MM.1S (cell line): ENCODE results near the gene CYTIP.

ENCODE experiments used
- DNase-seq: peaks from one replicate; pipeline ENCODE4 v3.0.0-alpha.2; 2015
- H2AFZ ChIP-seq: fragments of 300-600 bp; sonication (generic); 2 replicates; pipeline ENCODE4 v1.6.0; 2016; ENCODE audit warnings: antibody characterized with exemption, low read length
- H3F3A ChIP-seq: fragments of 300-600 bp; sonication (generic); 2 replicates; pipeline ENCODE4 v1.6.1; 2016; ENCODE audit warnings: mild to moderate bottlenecking, antibody characterized with exemption, low read length, moderate library complexity, mixed read lengths; ENCODE audit not compliant: insufficient read depth
- H3K27ac ChIP-seq: fragments of 300-600 bp; sonication (generic); 2 replicates; pipeline ENCODE4 v1.5.1; 2016; ENCODE audit warnings: mild to moderate bottlenecking, low read length
- H3K27me3 ChIP-seq: fragments of 300-600 bp; sonication (generic); replicated peaks from 2 replicates; pipeline ENCODE4 v1.6.0; 2016; ENCODE audit warnings: low read length; ENCODE audit not compliant: insufficient read depth
- H3K36me3 ChIP-seq: fragments of 300-600 bp; sonication (generic); replicated peaks from 2 replicates; pipeline ENCODE4 v1.6.1; 2016; ENCODE audit warnings: mild to moderate bottlenecking, low read length, mixed read lengths; ENCODE audit not compliant: insufficient read depth
- H3K4me1 ChIP-seq: fragments of 300-600 bp; sonication (generic); 2 replicates; pipeline ENCODE4 v1.6.1; 2016; ENCODE audit warnings: low read length, mixed read lengths
- H3K4me2 ChIP-seq: fragments of 300-600 bp; sonication (generic); 2 replicates; pipeline ENCODE4 v1.6.0; 2016; ENCODE audit warnings: low read depth, low read length
- H3K4me3 ChIP-seq: fragments of 300-600 bp; sonication (generic); 2 replicates; pipeline ENCODE4 v1.5.1; 2016; ENCODE audit warnings: low read length, mixed read lengths
- H3K79me2 ChIP-seq: fragments of 300-600 bp; sonication (generic); 2 replicates; pipeline ENCODE4 v1.6.1; 2016; ENCODE audit warnings: mixed run types, low read length, mixed read lengths
- H3K9ac ChIP-seq: fragments of 300-600 bp; sonication (generic); 2 replicates; pipeline ENCODE4 v1.6.1; 2016; ENCODE audit warnings: low read length, mixed read lengths
- H3K9me2 ChIP-seq: fragments of 300-600 bp; sonication (generic); replicated peaks from 2 replicates; pipeline ENCODE4 v1.6.1; 2016; ENCODE audit warnings: mild to moderate bottlenecking, low read length, mixed read lengths; ENCODE audit not compliant: insufficient read depth
- H3K9me3 ChIP-seq: fragments of 300-600 bp; sonication (generic); replicated peaks from 2 replicates; pipeline ENCODE4 v1.6.1; 2016; ENCODE audit warnings: mild to moderate bottlenecking, low read length, mixed read lengths; ENCODE audit not compliant: insufficient read depth
- H4K20me1 ChIP-seq: fragments of 300-600 bp; sonication (generic); 2 replicates; pipeline ENCODE4 v1.6.1; 2016; ENCODE audit warnings: mild to moderate bottlenecking, low read length, moderate library complexity, mixed read lengths; ENCODE audit not compliant: insufficient read depth
- CTCF ChIP-seq: fragments of 300-600 bp; sonication (generic); IDR thresholded peaks from 2 replicates; pipeline ENCODE4 v1.5.1; 2016; ENCODE audit warnings: antibody characterized with exemption, low read length, mixed read lengths
- EZH2 ChIP-seq: fragments of 300-600 bp; sonication (generic); optimal IDR thresholded peaks from 2 replicates; pipeline ENCODE3; 2017; ENCODE audit warnings: low read depth, mild to moderate bottlenecking, antibody characterized with exemption, low read length, mixed read lengths
- EZH2phosphoT487 ChIP-seq: fragments of 300-600 bp; sonication (generic); IDR thresholded peaks from 2 replicates; pipeline ENCODE4 v1.6.1; 2018; ENCODE audit warnings: antibody characterized with exemption, low read length

Gene CYTIP

GRCh38 chr2:157468931-157469708 lies 25.2 kb upstream of the CYTIP start:
- no peaks in the 10 kb centered on the region for H3K36me3 ChIP-seq
- H3K27ac ChIP-seq, result peak overlapping the region; percentile 98
- TF ChIP-seq CTCF, result no peak
- TF ChIP-seq EZH2phosphoT487, result no peak
- TF ChIP-seq EZH2, result no peak
- H3K27me3 ChIP-seq, result no peaks in the 10 kb centered on the region
- H3K9me3 ChIP-seq, result no peaks in the 10 kb centered on the region
- peaks cover 35% of the 10 kb centered on the region for H3K4me1 ChIP-seq
- peak overlapping the region; percentile 82 for H3K4me2 ChIP-seq
- DNase-seq, result peak; percentile 89
- no peaks in the 10 kb centered on the region for H3K9me2 ChIP-seq
- H2AFZ ChIP-seq, result peak overlapping the region; percentile 54
- peak overlapping the region; percentile 84 for H3K9ac ChIP-seq
- peaks cover 36% of the 10 kb centered on the region for H3F3A ChIP-seq
- peak overlapping the region; percentile 59 for H3K4me3 ChIP-seq
- H3K79me2 ChIP-seq, result 0 out of 2 replicates have a peak, but pooled peaks cover 3% of the 10 kb centered on the region
- H4K20me1 ChIP-seq, result no peaks in the 10 kb centered on the region

- H3K9me3 ChIP-seq, result no peaks in the 10 kb centered on the region
- H4K20me1 ChIP-seq, result no peaks in the 10 kb centered on the region
- H3K79me2 ChIP-seq, result 0 out of 2 replicates have a peak, but pooled peaks cover 3% of the 10 kb centered on the region
- H3K27me3 ChIP-seq, result no peaks in the 10 kb centered on the region
- DNase-seq, result no peak
- peaks cover 36% of the 10 kb centered on the region for H3F3A ChIP-seq
- H3K4me2 ChIP-seq, result no peak overlapping the region
- TF ChIP-seq EZH2, result no peak
- no peak overlapping the region for H3K9ac ChIP-seq
- no peak overlapping the region for H3K4me3 ChIP-seq
- H3K9me2 ChIP-seq, result no peaks in the 10 kb centered on the region
- H2AFZ ChIP-seq, result no peak overlapping the region
- H3K36me3 ChIP-seq, result no peaks in the 10 kb centered on the region
- peaks cover 35% of the 10 kb centered on the region for H3K4me1 ChIP-seq
- no peak overlapping the region for H3K27ac ChIP-seq
Observed at GRCh38 chr2:157466764-157467163, 22.9 kb upstream of the CYTIP start.

- no peak for DNase-seq
- Histone ChIP-seq H3F3A (peaks cover 28% of the 10 kb centered on the region), H3K79me2 (0 out of 2 replicates have a peak, but pooled peaks cover 3% of the 10 kb centered on the region), H3K4me1 (peaks cover 24% of the 10 kb centered on the region), H3K9me2 (no peaks in the 10 kb centered on the region), H3K9ac (no peak overlapping the region), H3K4me3 (no peak overlapping the region), H2AFZ (no peak overlapping the region), H3K36me3 (no peaks in the 10 kb centered on the region), H4K20me1 (no peaks in the 10 kb centered on the region), H3K27ac (no peak overlapping the region), H3K9me3 (no peaks in the 10 kb centered on the region), H3K27me3 (no peaks in the 10 kb centered on the region), H3K4me2 (no peak overlapping the region)
- TF ChIP-seq EZH2phosphoT487, result no peak
- TF ChIP-seq EZH2, result no peak
- TF ChIP-seq CTCF, result no peak
Observed at GRCh38 chr2:157465554-157465953, 21.7 kb upstream of the CYTIP start.

- Histone ChIP-seq H3K4me1 (peaks cover 8% of the 10 kb centered on the region), H3K27ac (no peak overlapping the region), H3K4me2 (no peak overlapping the region), H2AFZ (no peak overlapping the region), H4K20me1 (no peaks in the 10 kb centered on the region), H3F3A (peaks cover 2% of the 10 kb centered on the region; the same call in 1 of the 2 replicates), H3K9me2 (no peaks in the 10 kb centered on the region), H3K9me3 (no peaks in the 10 kb centered on the region), H3K9ac (no peak overlapping the region), H3K27me3 (no peaks in the 10 kb centered on the region), H3K4me3 (no peak overlapping the region), H3K79me2 (0 out of 2 replicates have a peak, but pooled peaks cover 3% of the 10 kb centered on the region), H3K36me3 (no peaks in the 10 kb centered on the region)
- TF ChIP-seq EZH2 (no peak), CTCF (no peak), EZH2phosphoT487 (no peak)
- DNase-seq, result no peak
Observed at GRCh38 chr2:157463002-157463401, 19.1 kb upstream of the CYTIP start.
